HuH-7 (cell line): Measurements from ENCODE around the gene MMD.
"Not testable (repeated sequence)": the region's sequence is repeated elsewhere in the genome, so short reads cannot be mapped to it uniquely, and the experiment has no call there.

ENCODE experiments used
- DNase-seq: peaks from one replicate; pipeline ENCODE4 v3.0.0; 2011; ENCODE audit warnings: low spot score

MMD gene

GRCh38 chr17:55421179-55421934 lies at the start of gene MMD:
Gene MMD, minus strand, starts transcription at chr17:55421835. Its CDS starts 140 bp downstream, at chr17:55421695.
- DNase-seq = peak; percentile 61

- DNase-seq = no peak
Measured at GRCh38 chr17:55466671-55467070, 45.0 kb upstream of the MMD start.

DNA sequence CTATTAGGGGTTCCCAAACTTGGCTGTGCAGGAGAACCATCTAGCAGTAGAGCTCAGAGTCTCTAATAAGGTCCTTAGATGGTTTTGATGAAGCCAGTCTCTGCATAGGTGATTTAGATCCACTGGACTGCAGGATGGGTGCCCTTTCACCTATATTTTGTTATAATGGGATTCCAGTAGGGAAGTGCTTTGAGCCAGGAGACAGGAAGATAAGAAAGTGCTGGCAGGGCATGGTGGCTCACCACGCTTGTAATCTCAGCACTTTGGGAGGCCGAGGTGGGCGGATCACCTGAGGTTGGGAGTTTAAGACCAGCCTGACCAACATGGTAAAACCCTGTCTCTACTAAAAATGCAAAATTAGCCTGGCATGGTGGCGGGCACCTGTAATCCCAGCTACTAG lies 44.1 kb upstream of the MMD start:
- not testable (repeated sequence) for DNase-seq

DNA sequence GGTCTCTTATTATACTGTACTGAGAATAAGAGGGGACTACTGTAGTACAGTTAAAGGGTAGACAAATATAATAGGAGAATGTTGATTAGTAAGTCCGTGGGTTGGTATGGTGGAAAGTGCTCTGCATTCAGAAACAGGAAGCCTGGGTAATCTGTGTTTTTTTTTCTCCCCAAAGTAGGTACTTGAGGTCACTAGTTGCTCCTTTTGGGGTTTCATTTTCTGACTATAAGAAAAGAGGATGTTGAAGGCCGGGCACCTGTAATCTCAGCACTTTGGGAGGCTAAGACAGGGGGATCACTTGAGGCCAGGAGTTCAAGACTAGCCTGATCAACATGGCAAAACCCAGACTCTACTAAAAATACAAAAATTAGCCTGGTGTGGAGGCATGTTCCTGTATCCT lies 42.0 kb upstream of the MMD start:
- no peak for DNase-seq

GRCh38 chr17:55462711-55463110 lies 41.1 kb upstream of the MMD start:
- DNase-seq = no peak

DNA sequence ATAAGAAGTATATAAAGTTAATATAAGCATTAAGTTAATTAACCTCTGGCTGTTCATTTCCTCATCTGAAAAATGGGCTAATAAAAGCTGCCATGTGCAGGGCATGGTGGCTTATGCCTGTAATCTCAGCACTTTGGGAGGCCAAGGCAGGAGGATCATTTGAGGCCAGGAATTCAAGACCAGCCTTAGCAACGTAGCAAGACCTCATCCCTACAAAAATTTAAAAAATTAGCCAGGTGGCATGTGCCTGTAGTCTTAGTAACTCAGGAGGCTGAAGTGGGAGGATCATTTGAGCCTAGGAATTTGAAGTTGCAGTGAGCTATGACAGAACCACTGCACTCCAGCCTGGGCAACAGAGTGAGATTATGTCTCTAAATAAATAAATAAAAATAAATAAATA lies 40.6 kb upstream of the MMD start:
- no peak for DNase-seq

DNA sequence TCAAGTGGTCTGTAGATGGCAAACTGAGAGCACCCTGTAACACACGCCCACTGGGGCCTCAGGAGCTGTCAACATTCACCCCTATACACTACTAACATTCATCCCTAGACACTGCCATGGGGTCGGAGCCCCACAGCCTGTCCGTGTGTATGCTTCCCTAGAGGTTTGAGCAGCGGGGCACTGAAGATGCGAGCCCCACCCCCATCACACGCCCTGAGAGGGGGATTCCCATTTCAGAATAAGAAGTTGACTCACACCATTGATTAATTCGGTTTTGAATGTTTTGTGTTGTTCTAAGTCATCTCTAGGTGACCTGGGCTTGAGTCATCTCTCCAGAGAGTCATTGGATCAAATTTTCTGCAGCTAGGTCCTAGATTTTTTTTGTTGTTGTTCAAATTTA lies 37.3 kb upstream of the MMD start:
- no peak for DNase-seq

- DNase-seq = no peak
Measured at GRCh38 chr17:55458287-55458900, 36.8 kb upstream of the MMD start.

DNA sequence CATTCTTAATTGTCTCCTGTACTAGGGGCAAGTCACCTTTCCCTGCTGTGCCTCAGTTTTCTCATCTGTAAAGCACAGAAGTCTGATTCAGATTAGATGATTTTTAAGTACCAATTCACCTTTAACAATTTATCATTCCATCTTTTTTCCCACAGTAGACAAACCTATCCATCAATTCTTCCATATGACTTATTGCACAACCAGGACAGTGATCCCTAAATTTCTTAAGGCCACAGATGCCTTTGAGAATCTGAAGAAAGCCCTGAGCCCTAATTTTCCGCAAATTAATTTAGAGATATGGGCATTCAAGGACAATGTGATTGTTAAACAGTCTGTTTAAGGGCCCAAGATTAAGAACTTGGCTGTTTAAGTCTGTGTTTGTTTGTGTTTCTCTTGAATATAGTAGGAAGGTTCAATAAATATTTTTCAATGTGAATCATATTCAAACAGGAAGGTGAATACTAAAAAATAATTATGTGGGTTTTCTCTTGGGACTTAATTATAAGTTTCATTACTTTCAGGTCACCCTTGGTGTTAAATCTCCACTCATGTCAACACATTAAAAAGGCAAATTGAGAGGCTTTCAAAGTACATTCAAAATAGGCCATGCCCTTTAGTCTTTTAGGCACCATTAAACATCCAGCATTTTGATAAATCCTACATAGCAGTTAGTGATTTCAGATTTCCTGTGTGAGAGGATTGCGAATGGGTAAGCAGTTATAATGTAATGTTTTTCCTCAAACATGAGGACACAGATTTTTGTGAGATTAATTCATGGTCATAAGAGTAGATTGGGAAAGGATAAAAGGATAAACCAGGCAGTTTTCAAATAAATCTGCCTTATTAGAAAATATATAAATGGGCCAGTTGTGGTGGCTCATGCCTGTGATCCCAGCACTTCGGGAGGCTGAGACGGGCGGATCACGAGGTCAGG lies 34.9 kb upstream of the MMD start:
- no peak for DNase-seq

DNA sequence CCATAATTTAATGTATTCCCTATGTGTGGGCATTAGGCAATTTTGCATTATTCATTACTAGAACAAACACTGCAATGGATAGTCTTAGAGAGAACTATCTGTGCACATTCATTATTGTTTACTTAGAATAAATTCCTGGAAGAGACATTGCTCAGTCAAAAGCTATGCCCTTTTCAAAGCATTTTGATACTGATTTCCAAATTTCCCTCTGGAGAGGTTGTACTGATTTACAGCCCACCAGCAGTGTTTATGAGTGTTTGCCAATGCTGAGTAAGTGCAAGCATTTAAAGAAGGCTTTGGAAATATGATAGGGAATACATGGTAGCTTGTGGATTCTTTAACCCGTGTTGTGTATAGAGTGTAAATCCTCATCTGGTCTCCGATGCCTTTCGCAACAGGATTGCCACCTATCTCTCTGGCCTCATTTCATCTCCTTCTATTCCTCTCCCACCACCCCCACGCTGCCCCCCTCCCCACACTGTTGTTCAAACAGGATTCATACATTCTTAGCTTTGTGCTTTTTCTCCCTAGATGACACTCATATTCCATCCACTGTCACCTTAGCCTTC lies 33.4 kb upstream of the MMD start:
- DNase-seq = peak; percentile 48

GRCh38 chr17:55453839-55454557 lies 32.4 kb upstream of the MMD start:
- no peak for DNase-seq

- DNase-seq = no peak
Measured at GRCh38 chr17:55452139-55452790, 30.6 kb upstream of the MMD start.

- DNase-seq = no peak
Measured at GRCh38 chr17:55451758-55452138, 30.1 kb upstream of the MMD start.

DNA sequence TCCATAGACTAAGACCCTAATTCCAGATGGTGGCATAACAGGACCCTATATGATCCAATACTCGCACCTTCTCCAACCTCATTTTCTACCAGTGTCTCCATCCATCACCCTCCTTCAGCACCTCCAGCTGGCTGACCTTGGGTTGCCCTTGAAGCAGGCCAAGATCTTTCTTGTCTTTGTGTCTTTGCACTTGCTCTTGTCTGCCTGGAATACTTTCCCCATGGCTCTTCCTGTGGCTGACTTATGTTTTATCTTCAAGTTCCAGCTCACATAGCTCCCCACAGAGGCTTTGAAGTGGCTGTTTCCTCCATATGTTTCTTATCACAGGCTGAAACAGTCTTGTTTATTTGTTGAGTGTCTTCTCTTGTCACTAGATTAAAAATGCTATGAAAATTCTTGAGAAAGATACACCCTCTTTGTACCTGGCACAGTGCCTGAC lies 29.6 kb upstream of the MMD start:
- no peak for DNase-seq

DNA sequence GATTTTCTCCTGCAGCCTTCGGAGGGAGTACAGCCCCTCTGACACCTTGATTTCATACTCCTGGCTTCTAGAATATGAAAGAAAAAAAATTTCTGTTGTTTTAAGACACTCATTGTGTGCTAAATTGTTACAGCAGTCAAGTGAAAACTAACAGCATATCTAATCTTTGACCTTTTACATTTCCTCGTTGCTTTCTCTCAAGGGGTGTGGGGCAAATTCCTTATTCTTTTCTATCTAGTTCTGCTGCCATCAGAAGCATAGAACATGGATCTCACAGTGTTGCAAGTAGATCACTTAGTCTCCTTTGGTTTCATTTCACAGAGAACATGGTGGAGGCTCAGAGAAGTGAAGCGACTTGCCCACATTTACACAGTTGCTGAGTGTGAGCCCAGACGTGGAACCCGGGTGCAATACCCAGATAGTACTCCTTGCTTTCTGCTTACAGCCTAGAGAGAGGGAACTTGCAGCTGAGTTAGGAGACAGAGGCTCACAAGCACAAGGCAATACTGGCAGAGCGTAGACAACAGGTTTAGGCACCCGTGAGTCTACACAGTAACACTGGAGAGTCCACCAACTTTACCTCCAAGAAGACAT lies 28.7 kb upstream of the MMD start:
- DNase-seq = no peak

- no peak for DNase-seq
Measured at GRCh38 chr17:55448681-55449080, 27.0 kb upstream of the MMD start.

GRCh38 chr17:55446581-55447205 lies 25.1 kb upstream of the MMD start:
- DNase-seq = peak; percentile 57

- DNase-seq = not testable (repeated sequence)
Measured at GRCh38 chr17:55446004-55446403, 24.4 kb upstream of the MMD start.

- DNase-seq = no peak
Measured at GRCh38 chr17:55444471-55445441, 23.1 kb upstream of the MMD start.
